Measurements from ENCODE around the gene ITIH4. TPM values are rescaled to one million over a fixed set of nuclear protein-coding genes. Genes with fewer than 3 reads are reported as not detected.

ITIH4 gene
- total and polyA plus RNA-seq, 2 experiments from 2014 or later = 55.9 to 91.3 TPM

DNA sequence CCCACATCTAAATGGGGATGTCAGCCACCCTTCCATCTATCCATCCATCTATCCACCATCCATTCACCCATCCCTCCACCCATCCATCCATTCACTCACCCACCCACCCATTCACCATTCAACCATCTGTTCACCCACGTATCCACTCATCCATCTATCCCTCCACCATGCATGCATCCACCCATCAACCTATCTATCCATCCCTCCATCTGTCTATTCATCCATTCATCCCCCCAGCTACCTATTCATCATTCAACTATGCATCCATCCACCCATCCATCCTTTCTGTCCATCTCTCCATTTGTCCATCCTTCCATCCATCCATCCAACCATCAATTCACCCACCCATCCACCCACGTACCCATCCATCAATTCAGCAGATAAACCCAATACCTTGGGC, 21.3 kb downstream of the ITIH4 start:
- no peak overlapping the region for H3K27ac ChIP-seq
- no peaks in the 10 kb centered on the region for H4K20me1 ChIP-seq (ENCODE audit: insufficient read depth, poor library complexity, severe bottlenecking)
- no peaks in the 10 kb centered on the region for H3K9me3 ChIP-seq (ENCODE audit: low read depth)
- H3K4me1 ChIP-seq (ENCODE audit: insufficient read depth) = no peaks in the 10 kb centered on the region
- H3K9me2 ChIP-seq (replicated peaks; ENCODE audit: insufficient read depth) = no peaks in the 10 kb centered on the region
- H3K27me3 ChIP-seq = no peaks in the 10 kb centered on the region
- WGBS (ENCODE audit: low lambda C conversion rate, missing lambda C conversion rate) = 69% methylated on average over 2 of the region's 2 CpGs
- no peak for DNase-seq (ENCODE audit: low spot score)
- H3K79me2 ChIP-seq = no peaks in the 10 kb centered on the region
- no peaks in the 10 kb centered on the region for H3K36me3 ChIP-seq (replicated peaks; ENCODE audit: insufficient read depth, low read depth)
- TF ChIP-seq EZH2phosphoT487 (IDR thresholded peaks at IDR 0.05; ENCODE audit: low read depth, severe bottlenecking, unreplicated experiment) (no peak), EZH2 (IDR thresholded peaks at IDR 0.05; ENCODE audit: borderline replicate concordance) (no peak)
- TF ChIP-seq, protein P1, sequence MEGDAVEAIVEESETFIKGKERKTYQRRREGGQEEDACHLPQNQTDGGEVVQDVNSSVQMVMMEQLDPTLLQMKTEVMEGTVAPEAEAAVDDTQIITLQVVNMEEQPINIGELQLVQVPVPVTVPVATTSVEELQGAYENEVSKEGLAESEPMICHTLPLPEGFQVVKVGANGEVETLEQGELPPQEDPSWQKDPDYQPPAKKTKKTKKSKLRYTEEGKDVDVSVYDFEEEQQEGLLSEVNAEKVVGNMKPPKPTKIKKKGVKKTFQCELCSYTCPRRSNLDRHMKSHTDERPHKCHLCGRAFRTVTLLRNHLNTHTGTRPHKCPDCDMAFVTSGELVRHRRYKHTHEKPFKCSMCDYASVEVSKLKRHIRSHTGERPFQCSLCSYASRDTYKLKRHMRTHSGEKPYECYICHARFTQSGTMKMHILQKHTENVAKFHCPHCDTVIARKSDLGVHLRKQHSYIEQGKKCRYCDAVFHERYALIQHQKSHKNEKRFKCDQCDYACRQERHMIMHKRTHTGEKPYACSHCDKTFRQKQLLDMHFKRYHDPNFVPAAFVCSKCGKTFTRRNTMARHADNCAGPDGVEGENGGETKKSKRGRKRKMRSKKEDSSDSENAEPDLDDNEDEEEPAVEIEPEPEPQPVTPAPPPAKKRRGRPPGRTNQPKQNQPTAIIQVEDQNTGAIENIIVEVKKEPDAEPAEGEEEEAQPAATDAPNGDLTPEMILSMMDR (IDR thresholded peaks at IDR 0.05; ENCODE audit: poor library complexity) = no peak
- H2AFZ ChIP-seq = no peak overlapping the region
- H3K4me2 ChIP-seq = no peak overlapping the region
- no peak overlapping the region for H3K4me3 ChIP-seq

DNA sequence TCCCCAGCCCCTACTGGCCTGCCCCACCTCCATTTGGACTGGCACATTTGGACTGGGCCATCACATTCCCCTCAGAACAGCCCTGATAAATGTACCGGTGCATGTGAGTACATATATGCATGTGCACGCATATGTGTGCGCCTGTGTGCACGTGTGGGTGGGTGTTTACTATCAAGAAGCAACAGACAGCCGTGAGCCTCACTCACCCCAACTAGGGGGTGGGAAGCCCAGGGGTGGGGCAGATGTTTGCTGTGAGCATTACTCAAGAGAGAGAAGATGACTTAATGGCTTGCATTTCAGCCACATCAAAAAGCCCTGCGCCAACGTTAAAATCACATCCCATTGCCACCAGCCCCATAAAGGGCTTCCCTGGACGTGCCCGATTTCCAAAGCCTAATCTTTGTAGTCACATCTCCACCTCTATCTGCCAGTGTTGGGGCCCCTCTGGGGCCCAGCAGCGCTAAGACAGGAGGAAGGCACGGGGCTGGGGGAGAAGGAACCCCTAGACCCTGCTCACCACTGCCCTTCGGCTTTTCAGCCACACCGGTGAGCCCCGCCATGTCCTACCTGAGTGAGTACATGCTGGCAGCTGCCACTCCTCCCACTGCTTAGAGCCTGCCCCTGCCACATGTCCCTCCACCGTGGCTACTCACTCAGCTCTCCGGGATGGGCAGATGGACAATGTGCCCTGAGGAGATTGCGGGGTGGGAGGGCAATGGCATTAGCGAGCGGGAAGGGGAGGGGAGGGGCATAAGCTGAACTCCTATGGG, 25.0 kb downstream of the ITIH4 start:
- no peak overlapping the region for H3K27ac ChIP-seq
- H3K79me2 ChIP-seq = no peaks in the 10 kb centered on the region
- no peaks in the 10 kb centered on the region for H3K9me2 ChIP-seq (replicated peaks; ENCODE audit: insufficient read depth)
- no peaks in the 10 kb centered on the region for H3K27me3 ChIP-seq
- H4K20me1 ChIP-seq (ENCODE audit: insufficient read depth, poor library complexity, severe bottlenecking) = no peaks in the 10 kb centered on the region
- no peaks in the 10 kb centered on the region for H3K9me3 ChIP-seq (ENCODE audit: low read depth)
- 87% methylated on average over 18 of the region's 19 CpGs for WGBS (ENCODE audit: low lambda C conversion rate, missing lambda C conversion rate)
- DNase-seq (ENCODE audit: low spot score) = no peak
- H3K4me3 ChIP-seq = no peak overlapping the region
- no peak overlapping the region for H3K4me2 ChIP-seq
- TF ChIP-seq, protein P1 (IDR thresholded peaks at IDR 0.05; ENCODE audit: poor library complexity) = no peak
- TF ChIP-seq EZH2 (IDR thresholded peaks at IDR 0.05; ENCODE audit: borderline replicate concordance) (no peak), EZH2phosphoT487 (IDR thresholded peaks at IDR 0.05; ENCODE audit: low read depth, severe bottlenecking, unreplicated experiment) (no peak)
- no peaks in the 10 kb centered on the region for H3K4me1 ChIP-seq (ENCODE audit: insufficient read depth)
- H2AFZ ChIP-seq = no peak overlapping the region
- no peaks in the 10 kb centered on the region for H3K36me3 ChIP-seq (replicated peaks; ENCODE audit: insufficient read depth, low read depth)

DNA sequence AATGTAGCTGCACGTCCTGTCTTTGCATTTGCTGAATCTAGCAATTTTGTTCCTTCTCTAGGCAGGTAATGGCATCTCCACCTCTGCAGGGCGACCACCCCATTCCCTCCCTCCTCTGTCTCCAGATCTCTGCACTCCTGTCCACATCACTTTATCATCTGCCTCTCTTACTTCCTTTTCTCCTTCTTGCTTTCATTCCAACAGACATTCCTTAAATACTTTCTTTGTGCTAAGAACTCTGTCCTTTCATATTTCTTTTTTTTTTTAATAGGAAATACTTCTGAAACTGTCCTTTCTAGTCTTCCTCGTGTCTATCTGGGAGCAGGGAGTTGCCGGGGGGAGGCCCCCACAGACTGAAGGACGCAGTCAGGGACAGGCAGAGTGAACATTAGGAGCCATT, 28.6 kb downstream of the ITIH4 start:
- no peak overlapping the region for H3K4me3 ChIP-seq
- no peak for DNase-seq (ENCODE audit: low spot score)
- H3K27me3 ChIP-seq = no peaks in the 10 kb centered on the region
- no peaks in the 10 kb centered on the region for H3K9me3 ChIP-seq (ENCODE audit: low read depth)
- H3K27ac ChIP-seq = no peak overlapping the region
- H3K79me2 ChIP-seq = no peaks in the 10 kb centered on the region
- H3K4me1 ChIP-seq (ENCODE audit: insufficient read depth) = no peaks in the 10 kb centered on the region
- no peaks in the 10 kb centered on the region for H3K9me2 ChIP-seq (replicated peaks; ENCODE audit: insufficient read depth)
- H3K36me3 ChIP-seq (replicated peaks; ENCODE audit: insufficient read depth, low read depth) = no peaks in the 10 kb centered on the region
- H3K4me2 ChIP-seq = no peak overlapping the region
- H2AFZ ChIP-seq = no peak overlapping the region
- WGBS (ENCODE audit: low lambda C conversion rate, missing lambda C conversion rate) = 81% methylated on average over 5 of the region's 5 CpGs
- TF ChIP-seq EZH2phosphoT487 (IDR thresholded peaks at IDR 0.05; ENCODE audit: low read depth, severe bottlenecking, unreplicated experiment) (no peak), EZH2 (IDR thresholded peaks at IDR 0.05; ENCODE audit: borderline replicate concordance) (no peak)
- TF ChIP-seq, protein P1 (IDR thresholded peaks at IDR 0.05; ENCODE audit: poor library complexity) = no peak
- H4K20me1 ChIP-seq (ENCODE audit: insufficient read depth, poor library complexity, severe bottlenecking) = no peaks in the 10 kb centered on the region
